Hypothalamus (tissue), 51 donors: Measurements from ENCODE around the gene GLYATL1.
A peak's percentile ranks its signal among the peaks of the same experiment; 100 is the strongest.

Experiments used
- DNase-seq, 51 donors: peaks; one replicate each; lab custom pipeline; 2025; lab: John Stamatoyannopoulos, UW

GLYATL1 gene

GRCh38 chr11:58926251-58926650 lies 13.0 kb upstream of the GLYATL1 start:
- DNase-seq, result no peak

GRCh38 chr11:58926695-58927094 lies 12.6 kb upstream of the GLYATL1 start:
- DNase-seq, result no peak

DNA sequence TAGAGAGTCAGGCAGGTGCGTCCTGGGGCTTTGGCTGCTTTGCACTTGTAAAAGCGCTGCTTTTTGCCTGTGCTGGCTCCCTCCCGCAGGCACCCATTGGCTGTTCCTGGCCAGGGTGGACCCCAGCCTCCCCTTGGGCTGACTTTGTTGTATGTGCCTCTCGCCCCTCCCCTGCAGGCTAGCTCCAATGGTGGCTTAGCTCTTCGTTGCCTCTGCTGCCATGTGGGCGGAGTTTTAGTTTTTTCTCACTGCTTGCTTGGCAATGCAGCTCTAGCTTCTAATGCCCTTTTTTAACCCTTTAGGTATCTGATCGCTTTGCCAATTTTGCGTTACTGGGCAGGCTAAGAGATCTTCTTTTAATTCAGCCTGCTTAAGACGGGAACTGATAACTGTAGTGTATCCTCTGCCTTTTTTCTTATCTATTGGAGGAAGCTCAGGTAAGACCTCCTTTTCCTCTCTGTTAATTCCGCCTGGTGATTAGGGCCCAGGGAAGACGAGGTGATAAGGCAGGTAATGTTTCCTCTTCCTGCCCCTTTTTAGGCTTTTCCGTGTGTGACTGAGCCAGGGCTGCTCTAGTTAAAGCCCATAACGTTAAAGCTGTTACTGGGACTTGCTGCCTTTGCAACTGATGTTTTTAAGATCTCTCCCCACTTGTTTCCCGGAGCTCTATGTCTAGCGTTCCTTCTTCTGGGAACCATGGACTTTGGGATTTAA lies 11.7 kb upstream of the GLYATL1 start:
- peak in 14 of 51 donors; percentile 2 to 40 (median 10) for DNase-seq

DNA sequence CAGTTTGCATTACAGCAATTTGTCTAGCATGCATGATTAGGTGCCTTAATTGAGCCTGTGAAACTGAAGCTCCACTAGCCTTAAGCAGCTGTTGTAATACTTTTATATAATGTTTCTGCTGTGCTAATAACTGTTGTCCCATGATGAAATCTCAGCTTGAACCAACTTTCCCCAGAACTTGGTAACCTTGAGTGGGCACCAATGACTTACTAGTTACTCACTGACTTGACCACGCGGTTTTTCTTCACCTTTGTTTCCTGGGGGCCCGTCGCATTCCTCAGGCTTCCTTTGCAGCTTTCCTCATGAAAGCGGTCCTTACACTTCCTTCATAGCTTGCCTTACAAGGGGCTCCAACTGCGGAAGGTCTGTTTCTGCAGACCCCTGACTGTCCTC lies 11.2 kb upstream of the GLYATL1 start:
- no peak for DNase-seq

DNA sequence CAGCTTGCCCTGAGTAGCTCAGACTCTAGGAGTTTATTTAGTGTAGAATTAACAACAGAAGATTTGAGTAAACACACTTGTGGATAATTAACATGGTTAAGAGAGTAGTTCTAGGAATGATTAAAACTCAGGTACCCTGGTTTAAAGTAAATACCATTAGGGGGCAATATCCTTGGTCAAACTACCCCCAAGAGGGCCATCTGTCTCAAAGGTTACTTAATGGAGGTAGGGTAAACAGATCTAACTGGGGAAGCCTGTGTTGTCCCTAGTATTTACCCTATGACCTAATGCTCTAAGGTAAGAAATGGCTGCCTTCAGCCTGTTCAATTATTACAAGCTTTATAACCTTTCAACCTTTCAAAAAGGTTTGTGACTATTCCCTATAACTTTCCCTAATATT lies 10.6 kb upstream of the GLYATL1 start:
- no peak for DNase-seq

DNA sequence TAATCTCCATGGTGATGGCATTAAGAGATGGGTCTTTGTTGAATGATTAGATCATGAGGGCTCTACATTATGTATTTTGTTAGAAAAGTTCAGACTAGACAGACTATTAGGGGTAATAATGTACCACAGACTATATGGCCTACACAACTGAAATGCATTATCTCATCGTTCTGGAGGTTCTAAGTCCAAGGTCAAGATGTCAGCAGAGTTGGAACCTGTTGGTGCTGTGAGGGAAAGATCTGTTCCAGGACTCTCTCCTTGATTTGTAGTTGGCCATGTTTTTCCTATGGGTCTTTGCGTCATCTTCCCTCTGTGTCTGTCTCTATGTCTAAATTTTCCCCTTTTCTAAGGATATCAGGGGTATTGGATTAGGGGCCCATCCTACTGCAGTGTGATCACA lies 8.4 kb upstream of the GLYATL1 start:
- DNase-seq, result no peak

- no peak for DNase-seq
These were observed 5.6 kb upstream of the GLYATL1 start for GRCh38 chr11:58933661-58934060.

GRCh38 chr11:58934945-58935513 lies 4.3 kb upstream of the GLYATL1 start:
- no peak for DNase-seq

- DNase-seq, result no peak
These were observed 890 bp upstream of the GLYATL1 start for GRCh38 chr11:58938398-58938797.

- no peak for DNase-seq
These were observed 740 bp downstream of the GLYATL1 start for GRCh38 chr11:58940028-58940427.

DNA sequence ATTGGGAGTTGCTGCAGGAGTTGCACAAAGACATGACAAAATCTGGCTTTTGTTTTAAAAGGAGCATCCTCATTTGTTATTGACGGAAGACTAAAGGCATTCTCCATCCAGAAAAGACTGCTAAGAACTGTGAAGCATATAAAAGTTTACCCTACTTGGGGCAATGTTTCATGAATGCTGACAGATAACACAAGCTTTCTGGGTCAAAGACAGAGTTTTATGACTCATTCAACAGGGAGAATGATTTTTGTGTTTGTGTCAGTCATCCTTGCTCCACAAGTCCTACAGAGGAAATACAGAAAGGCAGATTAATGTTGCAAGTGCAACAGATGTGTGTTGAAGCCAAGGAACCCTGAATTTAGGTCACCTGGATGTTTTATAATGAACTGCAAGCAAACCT lies 2.5 kb downstream of the GLYATL1 start:
- no peak for DNase-seq

DNA sequence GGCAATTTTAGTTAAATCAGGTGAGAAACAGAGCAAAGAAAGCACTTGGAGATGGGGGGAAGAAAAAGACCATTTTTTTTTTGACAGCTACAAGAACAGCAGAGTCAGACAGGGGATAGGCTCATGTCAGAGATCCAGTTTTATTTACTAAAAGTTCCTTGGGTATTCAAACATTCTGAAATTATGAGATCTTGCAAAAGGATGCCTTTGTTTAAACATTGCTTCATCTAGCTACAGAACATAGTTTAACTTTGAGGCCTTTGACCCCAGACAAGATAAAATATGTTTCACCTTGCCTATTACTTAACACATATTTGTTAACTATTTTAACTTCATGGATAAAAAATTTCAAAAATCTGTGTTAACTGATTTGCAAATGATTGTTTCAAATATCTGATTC lies 6.4 kb downstream of the GLYATL1 start:
- DNase-seq, result no peak

DNA sequence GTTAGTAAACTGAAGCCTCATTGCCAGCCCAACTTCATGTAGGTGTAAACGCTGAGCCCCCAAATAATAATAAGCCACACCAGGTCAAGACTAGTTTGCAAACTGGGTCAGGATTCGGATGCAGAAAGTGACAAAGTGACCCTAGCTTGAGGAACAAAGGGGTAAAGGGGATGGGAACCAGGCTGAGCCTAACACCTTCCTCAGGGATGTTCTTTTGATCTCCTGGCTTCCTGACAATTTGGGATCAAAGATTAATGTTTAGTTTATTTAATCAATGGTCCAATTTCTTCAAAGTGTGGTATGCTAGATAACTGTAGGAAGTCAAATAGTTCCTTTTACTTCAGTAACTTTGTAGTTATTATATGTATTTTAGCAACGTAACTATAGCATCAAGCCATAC lies 9.9 kb downstream of the GLYATL1 start:
- DNase-seq, result no peak

DNA sequence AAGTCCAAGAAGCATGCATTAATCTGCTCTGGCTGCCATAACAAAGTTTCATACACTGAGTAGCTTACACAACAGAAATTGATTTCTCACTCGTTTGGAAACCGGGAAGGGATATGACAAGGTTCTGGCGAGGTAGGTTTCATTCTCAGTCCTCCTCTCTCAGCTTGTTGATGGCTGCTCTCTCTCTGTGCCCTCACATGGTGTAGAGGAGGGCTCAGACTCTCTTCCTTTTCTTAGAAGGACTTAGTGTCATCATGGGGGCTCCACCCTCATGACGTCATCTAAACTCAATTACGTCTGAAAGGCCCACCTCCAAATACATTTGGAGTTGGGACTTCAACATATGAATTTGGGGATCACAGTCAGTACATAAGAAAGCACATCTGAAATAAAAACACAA lies 18.6 kb downstream of the GLYATL1 start:
- DNase-seq, result no peak

- peak in 1 of 51 donors; percentile 8 for DNase-seq
These were observed 19.2 kb downstream of the GLYATL1 start for GRCh38 chr11:58958500-58958899.

- no peak for DNase-seq
These were observed 24.3 kb downstream of the GLYATL1 start for GRCh38 chr11:58963551-58964104.

GRCh38 chr11:58965246-58965985 lies 26.1 kb downstream of the GLYATL1 start:
- DNase-seq, result no peak

DNA sequence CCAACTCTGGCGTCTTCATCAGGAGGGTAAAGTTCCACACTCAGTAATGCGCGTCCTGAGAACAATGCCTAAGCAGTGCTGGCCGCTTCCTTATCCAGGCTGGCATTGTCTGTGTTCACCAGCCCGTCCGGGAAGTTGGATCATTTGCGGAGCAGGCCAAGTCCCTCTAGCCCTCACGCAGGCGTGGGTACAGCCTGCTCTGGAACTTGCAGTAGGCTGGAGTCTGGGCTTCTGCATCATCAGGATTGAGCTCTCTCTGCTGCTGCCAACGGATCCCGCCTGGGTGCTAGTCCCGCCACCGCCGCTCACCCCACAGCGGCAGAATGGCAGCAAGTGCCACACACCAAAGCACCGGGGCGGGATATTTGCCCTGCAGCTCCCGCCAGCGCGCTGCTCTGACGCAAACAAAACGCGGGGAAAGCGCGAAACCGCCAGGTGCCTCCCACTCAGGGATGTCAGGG lies 29.0 kb downstream of the GLYATL1 start:
- peak in 7 of 51 donors; percentile 1 to 13 (median 9) for DNase-seq

GRCh38 chr11:58977470-58977869 lies 38.2 kb downstream of the GLYATL1 start:
- DNase-seq, result no peak

GRCh38 chr11:58979222-58979621 lies 39.9 kb downstream of the GLYATL1 start:
- DNase-seq, result no peak

DNA sequence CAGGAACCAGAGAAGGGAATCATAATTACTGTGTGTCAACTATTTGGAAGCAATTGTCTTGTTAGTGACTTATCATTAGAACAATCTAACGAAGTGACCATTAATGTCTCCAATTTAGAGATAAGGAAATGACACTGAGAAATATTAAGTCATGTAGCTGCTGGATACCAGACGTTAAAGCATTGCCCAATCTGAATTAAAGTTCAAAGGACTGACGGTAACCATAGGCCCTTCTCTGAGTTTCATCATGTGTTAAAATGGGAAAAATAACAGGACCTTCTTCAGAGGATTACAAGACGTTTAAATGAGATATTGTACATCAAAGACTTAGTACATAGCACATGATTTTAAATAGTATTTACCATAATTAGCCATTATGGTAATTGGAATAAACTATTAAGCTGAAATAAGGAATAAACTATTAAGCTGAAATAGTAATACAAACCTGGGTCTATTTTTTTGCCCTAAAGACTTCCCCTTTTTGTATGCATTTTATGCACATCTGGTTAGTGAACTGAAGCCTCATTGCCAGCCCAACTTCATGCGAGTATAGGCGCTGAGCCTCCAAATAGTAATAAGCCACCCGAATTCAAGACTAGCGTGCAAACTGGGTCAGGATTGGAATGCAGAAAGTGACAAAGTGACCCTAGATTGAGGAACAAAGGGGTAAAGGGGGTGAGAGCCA lies 41.0 kb downstream of the GLYATL1 start:
- DNase-seq, result no peak
